Caco-2 (cell line): Measurements from ENCODE around the gene CCDC175. TPM values are rescaled to one million over a fixed set of nuclear protein-coding genes. Genes with fewer than 3 reads are reported as not detected.

Experiments used
- Bru-seq: library from RNA; stranded (reverse); fragments of 400-500 nt; gene quantifications from one replicate; lab custom pipeline; 2021; lab: Mats Ljungman, UMichigan
- BruChase-seq, 2 experiments: library from RNA; stranded (reverse); fragments of 400-500 nt; gene quantifications; one replicate each; lab custom pipeline; 2021; lab: Mats Ljungman, UMichigan
- BruUV-seq: library from RNA; stranded (reverse); fragments of 400-500 nt; replicated peaks from 2 replicates; lab custom pipeline; 2021; lab: Mats Ljungman, UMichigan
- CTCF ChIA-PET: fragments of 300-600 bp; sonication (Branson Sonifier 250); formaldehyde crosslinking; loops from one replicate; lab custom pipeline; 2022; ENCODE audit warnings: antibody characterized with exemption; lab: Charles Lee
- POLR2A ChIA-PET: fragments of 300-600 bp; sonication (Branson Sonifier 250); formaldehyde crosslinking; loops from one replicate; lab custom pipeline; 2022; ENCODE audit warnings: antibody characterized with exemption; lab: Charles Lee
- DNase-seq, 2 experiments: peaks; one replicate each; pipeline versions ENCODE4 v3.0.0 to v3.0.0-alpha.2; 2020 to 2022
- H3K27me3 ChIP-seq: replicated peaks from 2 replicates; pipeline ENCODE4 v1.6.0; 2011; ENCODE audit warnings: low read length; ENCODE audit not compliant: control insufficient read depth, insufficient read depth
- H3K36me3 ChIP-seq: 2 replicates; pipeline ENCODE4 v1.5.1; 2011; ENCODE audit warnings: low read length; ENCODE audit not compliant: control insufficient read depth, insufficient read depth
- H3K4me1 ChIP-seq: fragments of 250-450 bp; sonication (Bioruptor Pico); 2 replicates; pipeline ENCODE4 v1.5.1; 2020; ENCODE audit warnings: mild to moderate bottlenecking
- H3K4me3 ChIP-seq: 2 replicates; pipeline ENCODE4 v1.5.1; 2011; ENCODE audit warnings: low read depth, mild to moderate bottlenecking, control low read depth, low read length
- H3K9me3 ChIP-seq: fragments of 250-450 bp; sonication (Bioruptor Pico); 2 replicates; pipeline ENCODE4 v1.5.1; 2020; ENCODE audit warnings: mild to moderate bottlenecking, moderate library complexity
- H3K27ac Mint-ChIP-seq: one replicate; pipeline ENCODE4 v1.8.0; 2022; ENCODE audit warnings: mixed read lengths; ENCODE audit not compliant: unreplicated experiment
- H3K27me3 Mint-ChIP-seq: one replicate; pipeline ENCODE4 v1.8.0; 2022; ENCODE audit warnings: mixed read lengths; ENCODE audit not compliant: insufficient read depth, unreplicated experiment
- H3K36me3 Mint-ChIP-seq: one replicate; pipeline ENCODE4 v1.8.0; 2022; ENCODE audit warnings: mild to moderate bottlenecking, mixed read lengths; ENCODE audit not compliant: insufficient read depth, unreplicated experiment
- H3K4me1 Mint-ChIP-seq: one replicate; pipeline ENCODE4 v1.8.0; 2022; ENCODE audit warnings: low read depth, mixed read lengths; ENCODE audit not compliant: unreplicated experiment
- H3K4me3 Mint-ChIP-seq: one replicate; pipeline ENCODE4 v1.8.0; 2022; ENCODE audit warnings: mild to moderate bottlenecking, moderate library complexity, mixed read lengths; ENCODE audit not compliant: unreplicated experiment
- H3K9me3 Mint-ChIP-seq: one replicate; pipeline ENCODE4 v1.8.0; 2022; ENCODE audit warnings: mixed read lengths; ENCODE audit not compliant: unreplicated experiment
- CTCF ChIP-seq, 2 experiments: fragments of 200-600 bp in 1 of 2; IDR thresholded peaks; 1 replicate in 1 of 2; 2 replicates in 1 of 2; pipeline versions ENCODE4 v1.5.1 to v1.8.0; 2011 to 2022; ENCODE audit warnings: antibody characterized with exemption in 1 of 2, control low read depth in 1 of 2, inconsistent platforms in 1 of 2, low read depth in 1 of 2, low read length in 1 of 2, mild to moderate bottlenecking in 1 of 2, moderate library complexity in 1 of 2; ENCODE audit not compliant: insufficient read depth in 1 of 2, severe bottlenecking in 1 of 2, unreplicated experiment in 1 of 2
- intact Hi-C: fragments of 100-400 bp; cut with micrococcal nuclease; formaldehyde crosslinking; loops from one replicate; pipeline ENCODE4 v1.10.0; 2022; ENCODE audit not compliant: unreplicated experiment
- long read RNA-seq: library from polyadenylated mRNA; stranded (forward); transcript quantifications from one replicate; pipeline ENCODE4 v2.0.0, GENCODE V29; 2022
- total RNA-seq: library from RNA; stranded (reverse); gene quantifications from 2 replicates; pipeline ENCODE4 v1.2.3, GENCODE V29; 2022

Gene CCDC175
- total RNA-seq = not detected in 2 replicates
- Bru-seq, nascent RNA = percentile 33 among the genes with signal in this experiment
- BruChase-seq, experiment 1, labeled RNA remaining after a 2-hour chase = percentile 28 among the genes with signal in this experiment
- percentile 24 among the genes with signal in this experiment for BruChase-seq, experiment 2, labeled RNA remaining after a 6-hour chase
- long read RNA-seq, partial matches to known transcripts = 0 of 1 reads
- long read RNA-seq, other reads (novel, unspliced or antisense) = 1 of 1 reads

GRCh38 chr14:59576332-59577294, at the start of gene CCDC175:
TSS of gene CCDC175 (minus strand) at chr14:59576812. CDS start at chr14:59576775, 37 bp downstream.
- Mint-ChIP-seq H3K4me1 (no peaks in the 10 kb centered on the region), H3K9me3 (no peaks in the 10 kb centered on the region), H3K27me3 (no peaks in the 10 kb centered on the region), H3K4me3 (peak within 1 kb of the TSS; percentile 69), H3K27ac (no peak within 1 kb of the TSS), H3K36me3 (no peaks in the 10 kb centered on the region)
- ChIA-PET POLR2A (interaction anchor here (1.2 kb wide), 1 partner anchor 92 kb away, joined by 3 read pairs; the partner anchor contains the start of genes JKAMP and L3HYPDH), CTCF (interaction anchor here (0.6 to 2.9 kb wide), 5 partner anchors 8 to 163 kb away, joined by 3 to 24 read pairs (median 5); partner anchors contain the start of genes JKAMP and L3HYPDH)
- peak; percentile 81 to 84 for DNase-seq
- Histone ChIP-seq H3K4me1 (no peaks in the 10 kb centered on the region), H3K9me3 (0 out of 2 replicates have a peak, but pooled peaks cover 4% of the 10 kb centered on the region), H3K4me3 (peak within 1 kb of the TSS; percentile 39), H3K27me3 (no peaks in the 10 kb centered on the region), H3K36me3 (no peaks in the 10 kb centered on the region)
- BruUV-seq = no TSS peak
- TF ChIP-seq CTCF (IDR thresholded peaks at IDR 0.05; ENCODE audit: insufficient read depth in 1 of 2, low read depth in 1 of 2, low read length in 1 of 2, severe bottlenecking in 1 of 2, unreplicated experiment in 1 of 2) = peak; percentile 77 to 81
- intact Hi-C loops = loop anchor here (1.0 to 10.0 kb wide), 4 partner anchors 64 to 608 kb away; no protein-coding TSS in a partner anchor

GRCh38 chr14:59622631-59623030, 46.0 kb upstream of the CCDC175 start:
- BruUV-seq = no TSS peak
- CTCF ChIA-PET = no interaction called here
- no peaks in the 10 kb centered on the region for H3K36me3 ChIP-seq

More at GRCh38 chr14:59622631-59623030, 46.0 kb upstream of the CCDC175 start:
- H3K36me3 Mint-ChIP-seq = no peaks in the 10 kb centered on the region
- POLR2A ChIA-PET = no interaction called here
- H3K27me3 ChIP-seq = no peaks in the 10 kb centered on the region
- no peaks in the 10 kb centered on the region for H3K9me3 Mint-ChIP-seq
- TF ChIP-seq CTCF (IDR thresholded peaks at IDR 0.05; ENCODE audit: insufficient read depth in 1 of 2, low read depth in 1 of 2, low read length in 1 of 2, severe bottlenecking in 1 of 2, unreplicated experiment in 1 of 2) = no peak
- no peaks in the 10 kb centered on the region for H3K4me1 ChIP-seq
- H3K9me3 ChIP-seq = no peaks in the 10 kb centered on the region
- H3K4me3 Mint-ChIP-seq = no peak overlapping the region
- no peak overlapping the region for H3K27ac Mint-ChIP-seq
- intact Hi-C loops = no loop called here
- H3K27me3 Mint-ChIP-seq = peaks cover 12% of the 10 kb centered on the region
- no peak overlapping the region for H3K4me3 ChIP-seq
- DNase-seq = no peak
- no peaks in the 10 kb centered on the region for H3K4me1 Mint-ChIP-seq
